Measurements from ENCODE around the gene HMCN2. TPM values are rescaled to one million over a fixed set of nuclear protein-coding genes. Genes with fewer than 3 reads are reported as not detected.
"Not testable (repeated sequence)": the region's sequence is repeated elsewhere in the genome, so short reads cannot be mapped to it uniquely, and the experiment has no call there.

The HMCN2 gene
- total and polyA plus RNA-seq, 5 donors from 2014 or later = not detected

GRCh38 chr9:130336027-130336610 lies 70.6 kb downstream of the HMCN2 start:
- peaks cover 13% of the 10 kb centered on the region for H3K27me3 Mint-ChIP-seq
- no peaks in the 10 kb centered on the region for H3K27me3 ChIP-seq (ENCODE audit: control insufficient read depth, insufficient read depth, low read length)

GRCh38 chr9:130336885-130337284 lies 71.3 kb downstream of the HMCN2 start:
- ATAC-seq (ENCODE audit: low read depth in 2 of 2) (no peak), DNase-seq (no peak)
- no peaks in the 10 kb centered on the region for H3K36me3 ChIP-seq (ENCODE audit: control insufficient read depth, insufficient read depth, low read length)
- H3K4me1 ChIP-seq (ENCODE audit: control insufficient read depth, insufficient read depth, low read length, poor library complexity, severe bottlenecking) = no peaks in the 10 kb centered on the region
- no peak overlapping the region for H3K4me3 Mint-ChIP-seq
- H3K27ac ChIP-seq (ENCODE audit: insufficient read depth, low read length, poor library complexity, severe bottlenecking) = no peak overlapping the region
- H3K9me3 ChIP-seq (ENCODE audit: control insufficient read depth in 2 of 2, low read length in 2 of 2) = no peaks in the 10 kb centered on the region
- H3K9me3 Mint-ChIP-seq = peaks cover 0 to 2% (median 0%) of the 10 kb centered on the region in 7 donors
- H3K27me3 ChIP-seq (ENCODE audit: control insufficient read depth, insufficient read depth, low read length) = no peaks in the 10 kb centered on the region
- H3K4me3 ChIP-seq (ENCODE audit: low read depth, low read length) = no peak overlapping the region
- H3K36me3 Mint-ChIP-seq = no peaks in the 10 kb centered on the region
- no peaks in the 10 kb centered on the region for H3K4me1 Mint-ChIP-seq
- H3K27me3 Mint-ChIP-seq = peaks cover 13% of the 10 kb centered on the region
- H3K27ac Mint-ChIP-seq = no peak overlapping the region

More at GRCh38 chr9:130336027-130336610, 70.6 kb downstream of the HMCN2 start:
- Mint-ChIP-seq H3K4me1 (no peaks in the 10 kb centered on the region), H3K4me3 (no peak overlapping the region), H3K9me3 (peaks cover 0 to 2% (median 0%) of the 10 kb centered on the region in 7 donors), H3K36me3 (no peaks in the 10 kb centered on the region), H3K27ac (no peak overlapping the region)
- H3K9me3 ChIP-seq (ENCODE audit: control insufficient read depth in 2 of 2, low read length in 2 of 2) = no peaks in the 10 kb centered on the region
- no peak overlapping the region for H3K27ac ChIP-seq (ENCODE audit: insufficient read depth, low read length, poor library complexity, severe bottlenecking)
- H3K4me1 ChIP-seq (ENCODE audit: control insufficient read depth, insufficient read depth, low read length, poor library complexity, severe bottlenecking) = no peaks in the 10 kb centered on the region
- no peak for DNase-seq
- no peak for ATAC-seq (ENCODE audit: low read depth in 2 of 2)
- H3K4me3 ChIP-seq (ENCODE audit: low read depth, low read length) = no peak overlapping the region
- H3K36me3 ChIP-seq (ENCODE audit: control insufficient read depth, insufficient read depth, low read length) = no peaks in the 10 kb centered on the region

- Histone ChIP-seq H3K4me3 (ENCODE audit: low read depth, low read length) (no peak overlapping the region), H3K27me3 (ENCODE audit: control insufficient read depth, insufficient read depth, low read length) (no peaks in the 10 kb centered on the region), H3K36me3 (ENCODE audit: control insufficient read depth, insufficient read depth, low read length) (no peaks in the 10 kb centered on the region), H3K9me3 (ENCODE audit: control insufficient read depth in 2 of 2, low read length in 2 of 2) (no peaks in the 10 kb centered on the region), H3K27ac (ENCODE audit: insufficient read depth, low read length, poor library complexity, severe bottlenecking) (no peak overlapping the region), H3K4me1 (ENCODE audit: control insufficient read depth, insufficient read depth, low read length, poor library complexity, severe bottlenecking) (no peaks in the 10 kb centered on the region)
- ATAC-seq (ENCODE audit: low read depth in 2 of 2) = no peak
- peaks cover 0 to 2% (median 0%) of the 10 kb centered on the region in 7 donors for H3K9me3 Mint-ChIP-seq
- no peak overlapping the region for H3K27ac Mint-ChIP-seq
- H3K4me1 Mint-ChIP-seq = no peaks in the 10 kb centered on the region
- peaks cover 13% of the 10 kb centered on the region for H3K27me3 Mint-ChIP-seq
- no peak overlapping the region for H3K4me3 Mint-ChIP-seq
- no peak for DNase-seq
- H3K36me3 Mint-ChIP-seq = no peaks in the 10 kb centered on the region
Measured at GRCh38 chr9:130337318-130337717, 71.8 kb downstream of the HMCN2 start.

- H3K27ac Mint-ChIP-seq = no peak overlapping the region
Measured at GRCh38 chr9:130337784-130338380, 72.3 kb downstream of the HMCN2 start.

GRCh38 chr9:130338891-130339290 lies 73.3 kb downstream of the HMCN2 start:
- not testable (repeated sequence) for DNase-seq; H3K36me3 Mint-ChIP-seq; H3K9me3 Mint-ChIP-seq; H3K4me3 ChIP-seq (ENCODE audit: low read depth, low read length); H3K27me3 ChIP-seq (ENCODE audit: control insufficient read depth, insufficient read depth, low read length); H3K9me3 ChIP-seq (ENCODE audit: control insufficient read depth in 2 of 2, low read length in 2 of 2); H3K36me3 ChIP-seq (ENCODE audit: control insufficient read depth, insufficient read depth, low read length); H3K4me3 Mint-ChIP-seq; ATAC-seq (ENCODE audit: low read depth in 2 of 2); H3K4me1 Mint-ChIP-seq; H3K27ac Mint-ChIP-seq; H3K27ac ChIP-seq (ENCODE audit: insufficient read depth, low read length, poor library complexity, severe bottlenecking); H3K27me3 Mint-ChIP-seq; H3K4me1 ChIP-seq (ENCODE audit: control insufficient read depth, insufficient read depth, low read length, poor library complexity, severe bottlenecking)

More at GRCh38 chr9:130337784-130338380, 72.3 kb downstream of the HMCN2 start:
- peaks cover 0 to under 1% (median 0%) of the 10 kb centered on the region in 7 donors for H3K9me3 Mint-ChIP-seq
- no peaks in the 10 kb centered on the region for H3K36me3 Mint-ChIP-seq
- no peak for ATAC-seq (ENCODE audit: low read depth in 2 of 2)
- no peak overlapping the region for H3K4me3 Mint-ChIP-seq
- H3K36me3 ChIP-seq (ENCODE audit: control insufficient read depth, insufficient read depth, low read length) = no peaks in the 10 kb centered on the region
- H3K27ac ChIP-seq (ENCODE audit: insufficient read depth, low read length, poor library complexity, severe bottlenecking) = no peak overlapping the region
- peaks cover 8% of the 10 kb centered on the region for H3K27me3 Mint-ChIP-seq
- no peaks in the 10 kb centered on the region for H3K9me3 ChIP-seq (ENCODE audit: control insufficient read depth in 2 of 2, low read length in 2 of 2)
- no peaks in the 10 kb centered on the region for H3K27me3 ChIP-seq (ENCODE audit: control insufficient read depth, insufficient read depth, low read length)
- H3K4me3 ChIP-seq (ENCODE audit: low read depth, low read length) = no peak overlapping the region
- no peaks in the 10 kb centered on the region for H3K4me1 ChIP-seq (ENCODE audit: control insufficient read depth, insufficient read depth, low read length, poor library complexity, severe bottlenecking)
- H3K4me1 Mint-ChIP-seq = no peaks in the 10 kb centered on the region
- DNase-seq = no peak

- Mint-ChIP-seq H3K9me3 (no peaks in the 10 kb centered on the region), H3K4me1 (no peaks in the 10 kb centered on the region), H3K36me3 (no peaks in the 10 kb centered on the region), H3K27ac (no peak overlapping the region), H3K27me3 (peaks cover 6% of the 10 kb centered on the region), H3K4me3 (no peak overlapping the region)
- no peaks in the 10 kb centered on the region for H3K9me3 ChIP-seq (ENCODE audit: control insufficient read depth in 2 of 2, low read length in 2 of 2)
- H3K4me1 ChIP-seq (ENCODE audit: control insufficient read depth, insufficient read depth, low read length, poor library complexity, severe bottlenecking) = no peaks in the 10 kb centered on the region
- H3K4me3 ChIP-seq (ENCODE audit: low read depth, low read length) = no peak overlapping the region
- DNase-seq = no peak
- no peaks in the 10 kb centered on the region for H3K27me3 ChIP-seq (ENCODE audit: control insufficient read depth, insufficient read depth, low read length)
- H3K36me3 ChIP-seq (ENCODE audit: control insufficient read depth, insufficient read depth, low read length) = no peaks in the 10 kb centered on the region
- no peak for ATAC-seq (ENCODE audit: low read depth in 2 of 2)
- H3K27ac ChIP-seq (ENCODE audit: insufficient read depth, low read length, poor library complexity, severe bottlenecking) = no peak overlapping the region
Measured at GRCh38 chr9:130339306-130339705, 73.7 kb downstream of the HMCN2 start.

GRCh38 chr9:130340011-130340410 lies 74.5 kb downstream of the HMCN2 start:
- Mint-ChIP-seq H3K27ac (no peak overlapping the region), H3K4me1 (no peaks in the 10 kb centered on the region), H3K27me3 (peaks cover 4% of the 10 kb centered on the region), H3K36me3 (no peaks in the 10 kb centered on the region), H3K4me3 (no peak overlapping the region), H3K9me3 (no peaks in the 10 kb centered on the region)
- Histone ChIP-seq H3K36me3 (ENCODE audit: control insufficient read depth, insufficient read depth, low read length) (no peaks in the 10 kb centered on the region), H3K27me3 (ENCODE audit: control insufficient read depth, insufficient read depth, low read length) (no peaks in the 10 kb centered on the region), H3K4me1 (ENCODE audit: control insufficient read depth, insufficient read depth, low read length, poor library complexity, severe bottlenecking) (no peaks in the 10 kb centered on the region), H3K27ac (ENCODE audit: insufficient read depth, low read length, poor library complexity, severe bottlenecking) (no peak overlapping the region), H3K4me3 (ENCODE audit: low read depth, low read length) (no peak overlapping the region), H3K9me3 (ENCODE audit: control insufficient read depth in 2 of 2, low read length in 2 of 2) (no peaks in the 10 kb centered on the region)
- ATAC-seq (ENCODE audit: low read depth in 2 of 2) (no peak), DNase-seq (no peak)

- not testable (repeated sequence) for H3K27me3 ChIP-seq (ENCODE audit: control insufficient read depth, insufficient read depth, low read length); H3K36me3 ChIP-seq (ENCODE audit: control insufficient read depth, insufficient read depth, low read length)
Measured at GRCh38 chr9:130340557-130340956, 75.0 kb downstream of the HMCN2 start.

More at GRCh38 chr9:130340557-130340956, 75.0 kb downstream of the HMCN2 start:
- not testable (repeated sequence) for H3K9me3 Mint-ChIP-seq; H3K4me1 Mint-ChIP-seq; H3K9me3 ChIP-seq (ENCODE audit: control insufficient read depth in 2 of 2, low read length in 2 of 2); H3K4me3 Mint-ChIP-seq; H3K27ac Mint-ChIP-seq; DNase-seq; H3K36me3 Mint-ChIP-seq; ATAC-seq (ENCODE audit: low read depth in 2 of 2); H3K27ac ChIP-seq (ENCODE audit: insufficient read depth, low read length, poor library complexity, severe bottlenecking); H3K4me3 ChIP-seq (ENCODE audit: low read depth, low read length); H3K4me1 ChIP-seq (ENCODE audit: control insufficient read depth, insufficient read depth, low read length, poor library complexity, severe bottlenecking); H3K27me3 Mint-ChIP-seq
